Gastrocnemius medialis (tissue), 4 donors: Measurements from ENCODE around the gene RIOK2.

Experiments used
- POLR2A ChIP-seq, 2 donors: fragments of 450-650 bp; IDR thresholded peaks; one replicate each; pipeline ENCODE4 v1.6.1; 2017; ENCODE audit warnings: antibody characterized with exemption in 2 of 2, mild to moderate bottlenecking in 2 of 2, moderate library complexity in 2 of 2
- TF ChIP-seq, protein P1 (sequence below), 5 experiments: fragments of 450-650 bp in 3 of 5; fragments of 200-600 bp in 2 of 5; sonication (generic) in 2 of 5; IDR thresholded peaks in 4 of 5; conservative IDR thresholded peaks in 1 of 5; 1 replicate in 4 of 5; 2 replicates in 1 of 5; pipeline ENCODE4 v1.5.1; 2016 to 2019; ENCODE audit warnings: antibody characterized with exemption in 5 of 5, mild to moderate bottlenecking in 3 of 5, moderate library complexity in 3 of 5

DNA sequence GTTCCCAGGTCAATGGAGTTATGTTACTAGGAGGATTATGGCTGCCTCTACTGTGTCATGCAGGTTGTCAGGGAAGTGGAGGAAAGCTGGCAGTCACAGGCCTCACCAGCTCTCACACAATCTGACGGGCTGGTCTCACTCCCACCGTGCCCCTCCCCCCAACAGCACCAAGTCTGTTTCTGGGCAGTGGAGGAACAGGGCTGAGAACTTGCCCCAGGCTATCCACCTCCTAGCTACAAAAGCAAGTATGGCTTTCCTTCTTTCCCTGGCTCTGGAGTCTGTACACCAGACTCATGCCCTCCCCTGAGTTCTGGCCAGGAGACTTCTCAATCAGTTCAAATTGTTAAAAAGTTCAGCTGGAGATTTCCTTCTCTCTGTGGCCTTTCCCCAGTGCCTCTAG is 25.7 kb upstream of the RIOK2 start:
- TF ChIP-seq, protein P1, sequence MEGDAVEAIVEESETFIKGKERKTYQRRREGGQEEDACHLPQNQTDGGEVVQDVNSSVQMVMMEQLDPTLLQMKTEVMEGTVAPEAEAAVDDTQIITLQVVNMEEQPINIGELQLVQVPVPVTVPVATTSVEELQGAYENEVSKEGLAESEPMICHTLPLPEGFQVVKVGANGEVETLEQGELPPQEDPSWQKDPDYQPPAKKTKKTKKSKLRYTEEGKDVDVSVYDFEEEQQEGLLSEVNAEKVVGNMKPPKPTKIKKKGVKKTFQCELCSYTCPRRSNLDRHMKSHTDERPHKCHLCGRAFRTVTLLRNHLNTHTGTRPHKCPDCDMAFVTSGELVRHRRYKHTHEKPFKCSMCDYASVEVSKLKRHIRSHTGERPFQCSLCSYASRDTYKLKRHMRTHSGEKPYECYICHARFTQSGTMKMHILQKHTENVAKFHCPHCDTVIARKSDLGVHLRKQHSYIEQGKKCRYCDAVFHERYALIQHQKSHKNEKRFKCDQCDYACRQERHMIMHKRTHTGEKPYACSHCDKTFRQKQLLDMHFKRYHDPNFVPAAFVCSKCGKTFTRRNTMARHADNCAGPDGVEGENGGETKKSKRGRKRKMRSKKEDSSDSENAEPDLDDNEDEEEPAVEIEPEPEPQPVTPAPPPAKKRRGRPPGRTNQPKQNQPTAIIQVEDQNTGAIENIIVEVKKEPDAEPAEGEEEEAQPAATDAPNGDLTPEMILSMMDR (IDR thresholded peaks at IDR 0.05 in 4 of 5, conservative IDR thresholded peaks at IDR 0.05 in 1 of 5): no peak
- TF ChIP-seq POLR2A (IDR thresholded peaks at IDR 0.05): no peak
